Neuronal stem cell (in vitro differentiated cells): ENCODE results near the gene FAM161A.
"Not testable (repeated sequence)": the region's sequence is repeated elsewhere in the genome, so short reads cannot be mapped to it uniquely, and the experiment has no call there.

Experiments
- DNase-seq: peaks from one replicate; pipeline ENCODE4 v3.0.0-alpha.2; 2013; ENCODE audit warnings: low spot score
- H2AFZ ChIP-seq: one replicate; pipeline ENCODE4 v1.6.1; 2013; ENCODE audit warnings: mild to moderate bottlenecking, low read length, inconsistent platforms
- H2AK5ac ChIP-seq: 2 replicates; pipeline ENCODE4 v1.6.1; 2013; ENCODE audit warnings: low read depth, mild to moderate bottlenecking, inconsistent platforms, low read length, moderate library complexity, mixed read lengths
- H2BK120ac ChIP-seq: 2 replicates; pipeline ENCODE4 v1.6.1; 2013; ENCODE audit warnings: low read depth, mild to moderate bottlenecking, inconsistent platforms, low read length, moderate library complexity, mixed read lengths
- H2BK12ac ChIP-seq: one replicate; pipeline ENCODE4 v1.6.1; 2013; ENCODE audit warnings: low read length, inconsistent platforms
- H2BK15ac ChIP-seq: 2 replicates; pipeline ENCODE4 v1.6.1; 2013; ENCODE audit warnings: mild to moderate bottlenecking, low read length, inconsistent platforms, mixed read lengths
- H2BK5ac ChIP-seq: one replicate; pipeline ENCODE4 v1.6.1; 2013; ENCODE audit warnings: inconsistent platforms, mild to moderate bottlenecking, low read length, moderate library complexity
- H3K14ac ChIP-seq: one replicate; pipeline ENCODE4 v1.6.1; 2013; ENCODE audit warnings: low read length, inconsistent platforms
- H3K18ac ChIP-seq: 2 replicates; pipeline ENCODE4 v1.6.1; 2013; ENCODE audit warnings: low read length, inconsistent platforms
- H3K23ac ChIP-seq: 2 replicates; pipeline ENCODE4 v1.6.1; 2013; ENCODE audit warnings: low read depth, mild to moderate bottlenecking, mixed read lengths, low read length, inconsistent platforms; ENCODE audit not compliant: poor library complexity
- H3K27ac ChIP-seq: replicated peaks from 3 replicates; pipeline ENCODE4 v1.5.1; 2013; ENCODE audit warnings: low read length, inconsistent platforms
- H3K27me3 ChIP-seq, 3 experiments: 2 replicates each; pipeline ENCODE4 v1.6.1; 2013; ENCODE audit warnings: low read length in 3 of 3, mild to moderate bottlenecking in 2 of 3, inconsistent platforms in 1 of 3, low read depth in 1 of 3, mixed read lengths in 1 of 3, moderate library complexity in 1 of 3; ENCODE audit not compliant: control insufficient read depth in 3 of 3, insufficient read depth in 3 of 3
- H3K36me3 ChIP-seq, 2 donors: replicated peaks in 1 of 2; 2 replicates each; pipeline ENCODE4 v1.6.1; 2013; ENCODE audit warnings: low read length in 2 of 2; ENCODE audit not compliant: control insufficient read depth in 2 of 2, insufficient read depth in 2 of 2
- H3K4ac ChIP-seq: 2 replicates; pipeline ENCODE4 v1.6.1; 2013; ENCODE audit warnings: inconsistent platforms, mild to moderate bottlenecking, low read length, moderate library complexity
- H3K4me1 ChIP-seq, 2 donors: 1 replicate in 1 of 2; 2 replicates in 1 of 2; pipeline ENCODE4 v1.6.1; 2013; ENCODE audit warnings: low read length in 2 of 2, low read depth in 1 of 2; ENCODE audit not compliant: control insufficient read depth in 2 of 2, insufficient read depth in 1 of 2
- H3K4me2 ChIP-seq: one replicate; pipeline ENCODE4 v1.6.1; 2013; ENCODE audit warnings: mild to moderate bottlenecking, low read length, inconsistent platforms; ENCODE audit not compliant: insufficient read depth, poor library complexity, severe bottlenecking
- H3K4me3 ChIP-seq, 2 donors: 2 replicates each; pipeline ENCODE4 v1.5.1; 2013; ENCODE audit warnings: low read length in 2 of 2, mild to moderate bottlenecking in 2 of 2, inconsistent platforms in 1 of 2, moderate library complexity in 1 of 2
- H3K79me1 ChIP-seq: one replicate; pipeline ENCODE4 v1.6.1; 2013; ENCODE audit warnings: low read depth, mild to moderate bottlenecking, inconsistent platforms, low read length, moderate library complexity
- H3K9ac ChIP-seq: one replicate; pipeline ENCODE4 v1.6.1; 2013; ENCODE audit warnings: mild to moderate bottlenecking, low read depth, low read length, inconsistent platforms; ENCODE audit not compliant: poor library complexity
- H3K9me3 ChIP-seq, 2 donors: replicated peaks in 1 of 2; 2 replicates each; pipeline versions ENCODE3 to v1.6.1; 2013; ENCODE audit warnings: low read length in 2 of 2, mild to moderate bottlenecking in 2 of 2, inconsistent platforms in 1 of 2, low read depth in 1 of 2, mixed read lengths in 1 of 2, moderate library complexity in 1 of 2; ENCODE audit not compliant: control insufficient read depth in 2 of 2, insufficient read depth in 1 of 2
- H4K8ac ChIP-seq: one replicate; pipeline ENCODE4 v1.6.1; 2013; ENCODE audit warnings: low read depth, mild to moderate bottlenecking, inconsistent platforms, low read length, moderate library complexity
- H4K91ac ChIP-seq: one replicate; pipeline ENCODE4 v1.6.1; 2013; ENCODE audit warnings: low read length, low read depth, mild to moderate bottlenecking, inconsistent platforms; ENCODE audit not compliant: poor library complexity
- WGBS, 2 donors: extraction: QIAGEN DNeasy Blood & Tissue Kit; methylation state at CpG; one replicate each; pipeline ENCODE4 v1.1.7; 2013; ENCODE audit warnings: missing lambda C conversion rate in 2 of 2, mixed read lengths in 1 of 2; ENCODE audit not compliant: insufficient read length in 2 of 2, insufficient replicate concordance in 1 of 2; ENCODE audit errors: extremely low coverage in 2 of 2; 5-methylcytosine and 5-hydroxymethylcytosine counted together

FAM161A gene

GRCh38 chr2:61811821-61812220 is 42.0 kb downstream of the FAM161A start:
- Histone ChIP-seq H4K8ac (no peak overlapping the region), H3K4me1 (no peaks in the 10 kb centered on the region), H2BK15ac (no peak overlapping the region), H2BK120ac (no peak overlapping the region), H3K79me1 (no peaks in the 10 kb centered on the region), H3K9ac (no peak overlapping the region), H3K23ac (no peak overlapping the region), H2BK5ac (no peak overlapping the region), H4K91ac (no peak overlapping the region), H3K9me3 (no peaks in the 10 kb centered on the region), H3K36me3 (no peaks in the 10 kb centered on the region), H2AFZ (no peak overlapping the region), H3K4ac (no peak overlapping the region), H2BK12ac (no peak overlapping the region), H3K18ac (no peak overlapping the region), H3K27ac (no peak overlapping the region), H3K4me3 (no peak overlapping the region), H3K4me2 (no peak overlapping the region), H3K14ac (no peak overlapping the region), H2AK5ac (no peak overlapping the region), H3K27me3 (peaks cover 0 to 2% (median 0%) of the 10 kb centered on the region in 3 experiments)
- no peak for DNase-seq
- no CpG with 5 or more reads among the region's 3 CpGs for WGBS, 2 donors

GRCh38 chr2:61810203-61810602 is 43.7 kb downstream of the FAM161A start:
- not testable (repeated sequence) for H4K91ac ChIP-seq, H4K8ac ChIP-seq, H2BK5ac ChIP-seq, H3K4me3 ChIP-seq, H3K23ac ChIP-seq, H3K9me3 ChIP-seq, H2AK5ac ChIP-seq, H3K9ac ChIP-seq, H3K4me2 ChIP-seq, DNase-seq, H3K79me1 ChIP-seq, H3K4me1 ChIP-seq, H3K4ac ChIP-seq, H2BK120ac ChIP-seq, H3K27ac ChIP-seq, H2AFZ ChIP-seq, H2BK15ac ChIP-seq, H3K36me3 ChIP-seq, H3K18ac ChIP-seq, H3K27me3 ChIP-seq, H2BK12ac ChIP-seq, H3K14ac ChIP-seq
- no CpG with 5 or more reads among the region's 1 CpG for WGBS, 2 donors

GRCh38 chr2:61808693-61809092 is 45.2 kb downstream of the FAM161A start:
- H2BK120ac ChIP-seq, H3K27me3 ChIP-seq, H3K36me3 ChIP-seq, DNase-seq, H2BK12ac ChIP-seq, H3K4me1 ChIP-seq, H3K14ac ChIP-seq, H4K91ac ChIP-seq, H3K23ac ChIP-seq, H2BK15ac ChIP-seq, H3K4me2 ChIP-seq, H3K9ac ChIP-seq, H3K27ac ChIP-seq, H3K9me3 ChIP-seq, H3K4me3 ChIP-seq, H3K79me1 ChIP-seq, H2AFZ ChIP-seq, H3K18ac ChIP-seq, H2AK5ac ChIP-seq, H3K4ac ChIP-seq, H2BK5ac ChIP-seq, H4K8ac ChIP-seq: not testable (repeated sequence)
- WGBS, 2 donors, result no CpG with 5 or more reads among the region's 5 CpGs

- Histone ChIP-seq H3K23ac (no peak overlapping the region), H2AFZ (no peak overlapping the region), H3K4me2 (no peak overlapping the region), H3K27ac (no peak overlapping the region), H3K79me1 (no peaks in the 10 kb centered on the region), H3K9ac (no peak overlapping the region), H3K36me3 (no peaks in the 10 kb centered on the region), H3K4me3 (no peak overlapping the region), H4K91ac (no peak overlapping the region), H3K18ac (no peak overlapping the region), H2BK15ac (no peak overlapping the region), H3K27me3 (peaks cover 0 to 2% (median 0%) of the 10 kb centered on the region in 3 experiments), H3K4me1 (no peaks in the 10 kb centered on the region), H2BK5ac (no peak overlapping the region), H3K14ac (no peak overlapping the region), H2AK5ac (no peak overlapping the region), H4K8ac (no peak overlapping the region), H2BK12ac (no peak overlapping the region), H3K4ac (no peak overlapping the region), H3K9me3 (no peaks in the 10 kb centered on the region), H2BK120ac (no peak overlapping the region)
- DNase-seq, result no peak
- 100% methylated on average over 1 of the region's 3 CpGs; no CpG with 5 or more reads in 1 of the 2 donors for WGBS, 2 donors
Observed at GRCh38 chr2:61807036-61807757, 46.7 kb downstream of the FAM161A start.
